D341Med (cell line): Measurements from ENCODE around the gene HTR1D.
"Not testable (repeated sequence)": the region's sequence is repeated elsewhere in the genome, so short reads cannot be mapped to it uniquely, and the experiment has no call there.

Experiments
- DNase-seq: peaks from one replicate; pipeline ENCODE4 v3.0.0; 2012; ENCODE audit warnings: low spot score

HTR1D gene, protein sequence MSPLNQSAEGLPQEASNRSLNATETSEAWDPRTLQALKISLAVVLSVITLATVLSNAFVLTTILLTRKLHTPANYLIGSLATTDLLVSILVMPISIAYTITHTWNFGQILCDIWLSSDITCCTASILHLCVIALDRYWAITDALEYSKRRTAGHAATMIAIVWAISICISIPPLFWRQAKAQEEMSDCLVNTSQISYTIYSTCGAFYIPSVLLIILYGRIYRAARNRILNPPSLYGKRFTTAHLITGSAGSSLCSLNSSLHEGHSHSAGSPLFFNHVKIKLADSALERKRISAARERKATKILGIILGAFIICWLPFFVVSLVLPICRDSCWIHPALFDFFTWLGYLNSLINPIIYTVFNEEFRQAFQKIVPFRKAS

DNA sequence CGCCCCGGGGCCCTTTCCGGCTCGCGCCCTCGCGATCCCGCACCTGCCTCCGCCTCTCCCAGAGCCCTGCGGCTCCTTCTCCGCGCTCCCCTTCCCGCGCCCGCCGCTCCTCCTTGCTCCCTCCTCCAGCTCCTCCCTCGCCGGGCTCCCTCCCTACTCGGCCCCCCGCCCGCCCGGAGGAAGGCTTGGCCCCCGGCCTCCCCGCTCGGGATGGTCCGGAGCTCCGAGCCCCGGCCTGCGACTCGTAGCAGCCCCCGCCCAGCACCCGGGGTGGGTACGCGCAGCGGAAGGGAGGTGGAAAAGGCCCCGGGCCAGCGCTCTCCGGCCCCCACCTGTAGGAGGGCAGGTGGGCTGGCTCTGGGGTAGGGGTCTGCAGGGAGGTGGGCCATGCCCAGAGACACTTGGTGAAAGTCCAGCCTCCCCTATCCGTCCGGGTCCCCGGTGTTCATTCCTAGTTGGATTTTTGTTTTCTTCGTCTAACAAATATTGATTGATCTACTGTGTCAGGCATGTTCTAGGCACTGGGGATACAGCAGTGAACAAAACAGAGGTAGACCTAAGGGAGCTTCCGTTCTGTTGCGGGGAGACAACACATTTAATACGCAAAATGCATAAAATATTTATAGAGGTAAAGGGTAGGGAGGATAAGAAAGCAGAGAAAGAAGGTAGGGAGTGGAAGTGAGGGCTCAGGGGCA, at the start of gene HTR1D:
Gene HTR1D, minus strand, starts transcription at position 82 of the 695 bp plus-strand sequence. CDS start 23,283 bp downstream, outside the sequence.
- DNase-seq, result no peak

DNA sequence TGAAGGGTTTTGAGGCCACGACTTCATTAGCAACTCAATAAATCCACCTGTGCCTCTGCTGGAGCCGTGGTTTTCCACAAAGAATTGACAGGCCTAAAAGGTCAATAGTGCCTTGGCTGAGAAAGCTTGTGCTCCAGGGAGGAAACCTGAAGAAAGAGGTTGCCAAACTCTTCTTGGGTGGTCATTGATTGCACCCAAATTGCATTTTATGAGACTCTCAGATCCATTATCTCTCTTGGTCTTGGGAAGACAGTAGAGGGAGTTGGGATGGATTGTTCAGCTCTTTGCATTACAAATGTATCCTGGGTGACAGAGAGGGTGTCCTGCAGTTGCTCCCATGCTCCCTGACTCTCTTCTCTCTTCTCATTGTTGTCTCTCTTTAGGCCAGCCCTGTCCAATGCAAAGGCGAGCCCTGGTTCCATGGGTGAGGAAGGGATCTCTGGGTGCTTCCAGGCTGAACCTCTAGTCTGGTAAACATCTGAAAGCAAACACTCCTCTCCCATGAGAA, 46.1 kb upstream of the HTR1D start:
- DNase-seq, result no peak

DNA sequence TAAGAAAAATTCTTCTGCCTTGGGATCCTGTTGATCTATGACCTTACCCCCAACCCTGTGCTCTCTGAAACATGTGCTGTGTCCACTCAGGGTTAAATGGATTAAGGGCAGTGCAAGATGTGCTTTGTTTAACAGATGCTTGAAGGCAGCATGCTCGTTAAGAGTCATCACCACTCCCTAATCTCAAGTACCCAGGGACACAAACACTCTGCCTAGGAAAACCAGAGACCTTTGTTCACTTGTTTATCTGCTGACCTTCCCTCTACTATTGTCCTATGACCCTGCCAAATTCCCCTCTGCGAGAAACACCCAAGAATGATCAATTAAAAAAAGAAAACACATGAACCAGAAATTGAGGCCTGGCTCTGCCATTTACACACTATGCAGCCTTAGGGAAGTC, 40.8 kb upstream of the HTR1D start:
- not testable (repeated sequence) for DNase-seq

DNA sequence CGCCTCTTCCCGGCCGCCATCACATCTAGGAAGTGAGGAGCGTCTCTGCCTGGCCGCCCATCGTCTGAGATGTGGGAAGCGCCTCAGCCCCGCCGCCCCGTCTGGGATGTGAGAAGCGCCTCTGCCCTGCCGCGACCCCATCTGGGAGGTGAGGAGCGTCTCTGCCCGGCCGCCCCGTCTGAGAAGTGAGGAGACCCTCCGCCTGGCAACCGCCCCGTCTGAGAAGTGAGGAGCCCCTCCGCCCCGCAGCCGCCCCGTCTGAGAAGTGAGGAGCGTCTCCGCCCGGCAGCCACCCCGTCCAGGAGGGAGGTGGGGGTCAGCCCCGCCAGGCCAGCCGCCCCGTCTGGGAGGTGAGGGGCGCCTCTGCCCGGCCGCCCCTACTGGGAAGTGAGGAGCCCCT, 40.1 kb upstream of the HTR1D start:
- DNase-seq, result not testable (repeated sequence)

DNA sequence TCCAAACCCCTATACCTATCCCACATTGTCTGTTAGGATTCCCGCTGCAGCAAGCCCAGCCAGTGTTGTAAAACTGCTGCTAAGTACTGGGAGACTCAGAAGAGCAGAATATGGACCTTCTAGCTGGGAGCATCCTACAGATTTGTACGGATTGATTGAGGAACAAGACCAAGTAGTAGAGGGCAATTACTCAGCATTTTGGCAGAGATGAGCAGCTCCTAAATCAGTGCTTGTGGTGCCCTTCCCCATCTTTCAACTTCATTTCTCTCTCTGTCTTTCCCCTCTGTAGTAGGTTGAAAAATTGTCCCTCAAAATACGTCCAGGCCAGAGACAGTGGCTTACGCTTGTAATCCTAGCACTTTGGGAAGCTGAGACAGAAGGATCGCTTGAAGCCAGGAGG, 37.3 kb upstream of the HTR1D start:
- DNase-seq, result no peak

GRCh38 chr1:23251812-23252211, 34.5 kb upstream of the HTR1D start:
- no peak for DNase-seq

DNA sequence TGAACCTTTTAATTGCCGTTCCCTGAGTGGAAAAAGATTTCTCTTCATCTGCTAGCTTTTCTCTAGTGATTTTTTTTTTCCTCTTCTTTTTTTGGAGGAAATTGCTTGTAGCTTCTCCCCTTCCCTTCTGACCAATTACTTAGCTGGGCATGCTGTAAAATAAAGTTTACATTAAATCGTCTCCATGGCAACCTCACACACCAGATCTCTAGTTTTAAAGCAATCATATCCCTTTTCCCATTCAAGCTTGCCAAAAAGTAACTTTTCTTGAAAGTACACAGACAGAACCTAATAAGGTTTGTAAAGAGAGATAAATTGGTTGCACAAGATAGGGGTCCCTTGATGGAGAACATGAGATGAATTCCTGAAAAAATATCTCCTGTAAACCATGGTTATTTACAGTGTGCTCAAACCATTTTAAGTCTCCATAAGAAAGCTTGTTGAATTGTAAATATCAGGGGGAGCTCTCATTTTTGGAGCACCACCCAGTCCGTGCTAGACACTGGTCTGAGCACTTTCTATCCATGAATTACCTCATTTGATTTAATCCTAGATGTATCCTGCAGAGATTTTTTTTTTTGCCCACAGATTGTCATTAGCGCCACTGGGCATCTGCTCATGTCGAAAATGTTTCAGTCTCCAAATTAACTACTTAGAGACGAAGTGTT, 32.6 kb upstream of the HTR1D start:
- no peak for DNase-seq

DNA sequence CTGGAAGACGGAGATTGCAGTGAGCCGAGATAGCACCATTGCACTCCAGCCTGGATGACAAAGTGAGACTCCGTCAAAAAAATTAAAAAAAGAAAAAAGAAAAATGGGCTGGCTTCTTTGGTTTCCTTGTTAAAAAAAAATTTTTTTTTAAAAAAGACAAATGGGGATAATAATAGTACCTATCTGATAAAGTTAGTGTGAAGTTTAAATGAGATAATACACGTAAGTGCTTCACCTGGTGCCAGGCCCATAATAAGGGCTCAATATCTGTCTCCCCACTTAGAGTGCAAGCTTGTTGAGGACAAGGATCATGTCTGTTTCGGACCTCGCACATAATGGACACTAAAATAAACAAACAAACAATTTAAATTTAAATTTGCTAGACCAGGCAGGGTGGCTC, 30.0 kb upstream of the HTR1D start:
- DNase-seq, result no peak

DNA sequence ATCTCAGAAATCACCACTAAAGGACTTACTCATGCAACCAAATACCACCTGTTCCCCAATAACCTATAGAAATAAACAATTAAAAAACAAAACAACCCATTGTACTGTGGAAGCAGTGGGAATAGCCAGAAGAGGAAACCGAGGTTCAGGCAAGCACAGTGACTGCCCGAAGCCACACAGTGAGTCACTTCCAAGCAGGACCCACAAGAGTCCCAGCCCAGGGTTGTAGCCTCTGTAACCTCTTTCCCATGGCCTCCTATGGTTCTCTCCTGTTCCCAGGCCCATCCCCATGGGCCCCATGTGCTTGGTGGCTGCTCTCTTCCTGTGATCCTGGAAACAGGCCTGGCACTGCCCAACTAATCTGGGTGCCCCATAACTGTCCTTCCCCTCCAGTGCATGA, 29.0 kb upstream of the HTR1D start:
- no peak for DNase-seq

DNA sequence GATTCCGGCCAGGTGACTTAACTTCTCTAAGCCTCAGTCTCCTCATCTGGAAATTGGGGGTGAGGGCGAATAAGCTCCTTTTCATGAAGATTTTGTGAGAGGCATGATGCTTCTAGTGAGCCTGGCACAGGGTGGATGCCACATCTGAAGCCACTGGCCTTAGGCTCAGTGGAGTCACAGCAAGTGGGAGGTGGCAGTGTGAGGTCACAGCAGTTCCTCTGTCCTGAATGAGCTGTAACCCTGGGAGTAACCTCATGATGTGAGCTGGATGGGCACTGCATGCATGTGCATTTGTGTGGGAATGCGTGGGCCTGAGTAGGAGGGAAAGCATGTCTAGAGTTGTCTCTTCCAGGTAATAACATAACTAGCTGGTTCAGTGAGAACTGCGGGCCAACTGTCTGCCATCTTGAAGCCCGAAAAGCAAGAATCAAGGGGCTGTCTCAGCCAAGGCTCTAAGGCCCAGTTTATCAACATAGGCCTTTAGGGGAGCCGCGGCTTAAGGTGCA, 27.0 kb upstream of the HTR1D start:
- DNase-seq, result no peak

- no peak for DNase-seq
These were observed 25.1 kb upstream of the HTR1D start for GRCh38 chr1:23242414-23242813.

DNA sequence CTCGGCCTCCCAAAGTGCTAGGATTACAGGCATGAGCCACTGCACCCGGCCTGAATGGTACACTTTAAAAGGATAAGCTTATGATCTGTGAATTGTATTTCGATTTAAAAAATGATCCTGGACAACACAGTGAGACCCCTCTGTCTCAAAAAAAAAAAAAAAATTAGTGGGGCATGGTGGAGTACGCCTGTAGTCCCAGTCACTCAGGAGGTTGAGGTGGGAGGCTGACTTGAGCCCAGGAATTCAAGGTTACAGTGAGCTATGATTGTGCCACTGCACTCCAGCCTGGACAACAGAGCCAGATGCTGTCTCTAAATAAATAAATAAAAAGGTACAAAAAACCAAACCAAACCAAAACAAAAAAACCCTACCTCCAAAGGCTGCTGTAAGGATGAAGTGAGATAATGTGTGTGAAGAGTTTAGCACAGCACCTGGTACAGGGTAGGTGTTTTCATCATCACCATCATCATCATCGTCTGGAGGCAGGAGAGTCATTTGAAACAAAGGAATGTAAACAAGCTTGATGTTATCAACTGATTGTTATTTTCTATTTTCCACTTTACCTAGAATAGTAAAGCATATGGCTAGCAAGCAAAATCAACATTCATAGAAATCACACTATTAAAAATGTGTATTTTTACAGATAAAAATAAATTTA, 22.5 kb upstream of the HTR1D start:
- no peak for DNase-seq

GRCh38 chr1:23238565-23238964, 21.3 kb upstream of the HTR1D start:
- no peak for DNase-seq

DNA sequence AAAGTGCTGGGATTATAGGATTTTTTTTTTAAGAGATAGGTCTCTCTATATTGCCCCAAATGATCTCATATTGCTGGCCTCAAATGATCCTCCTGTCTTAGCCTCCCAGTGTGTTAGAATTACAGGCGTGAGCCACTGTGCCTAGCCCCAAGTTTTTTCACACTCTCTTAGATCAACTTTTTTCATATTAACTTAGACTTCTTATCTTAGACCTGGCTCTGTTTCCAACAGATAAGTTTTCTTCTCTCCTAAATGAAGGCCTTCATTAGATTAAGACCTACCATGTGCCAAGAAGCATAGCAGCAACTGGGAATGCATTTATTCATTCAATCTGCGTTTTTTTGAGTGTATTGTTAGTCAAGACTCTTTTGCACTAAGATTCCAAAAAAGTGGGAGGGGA, 20.2 kb upstream of the HTR1D start:
- DNase-seq, result no peak

GRCh38 chr1:23227806-23228205, 10.5 kb upstream of the HTR1D start:
- DNase-seq, result no peak

DNA sequence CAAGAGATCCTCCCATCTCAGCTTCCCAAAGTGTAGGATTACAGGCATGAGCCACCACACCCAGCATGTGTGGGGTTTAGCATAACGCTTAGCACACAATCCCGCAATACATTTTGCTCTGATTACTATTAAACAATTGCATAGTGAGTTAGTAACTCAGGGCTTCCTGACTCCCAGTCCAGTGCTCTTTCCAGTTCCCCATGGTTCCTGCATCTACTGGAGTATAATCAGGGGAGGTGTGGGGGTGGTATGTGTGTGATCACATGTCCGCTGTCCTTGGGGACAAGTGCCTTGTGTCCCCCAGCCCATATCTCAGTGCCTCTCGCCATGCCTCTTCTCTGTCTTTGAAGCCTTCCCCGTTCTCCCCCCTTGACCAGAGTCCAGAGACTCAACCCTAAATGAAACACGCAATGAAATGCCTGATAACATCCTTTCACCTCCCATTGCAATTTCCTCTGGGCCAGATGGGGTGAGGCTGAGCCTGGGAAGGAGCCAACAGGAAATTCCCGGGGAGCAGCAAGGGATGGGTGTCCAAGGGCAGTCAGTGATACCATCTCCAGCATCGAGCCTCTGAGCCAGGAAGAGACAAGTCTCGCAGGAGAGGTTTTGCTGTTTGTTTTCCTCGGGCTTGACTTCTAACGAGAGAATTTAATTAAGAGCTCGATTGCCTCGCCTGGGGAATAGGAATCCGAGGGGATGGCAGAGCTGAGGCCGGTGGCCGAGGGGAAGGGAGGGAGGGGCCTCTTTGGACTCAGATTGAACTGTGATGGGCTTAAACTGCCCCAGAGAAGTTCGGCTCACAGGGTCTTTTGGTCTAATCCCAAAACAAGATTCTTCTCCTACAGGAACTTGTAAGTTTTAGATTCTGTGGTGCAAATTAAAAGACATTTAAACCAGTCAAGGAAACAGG, 7.7 kb upstream of the HTR1D start:
- no peak for DNase-seq

DNA sequence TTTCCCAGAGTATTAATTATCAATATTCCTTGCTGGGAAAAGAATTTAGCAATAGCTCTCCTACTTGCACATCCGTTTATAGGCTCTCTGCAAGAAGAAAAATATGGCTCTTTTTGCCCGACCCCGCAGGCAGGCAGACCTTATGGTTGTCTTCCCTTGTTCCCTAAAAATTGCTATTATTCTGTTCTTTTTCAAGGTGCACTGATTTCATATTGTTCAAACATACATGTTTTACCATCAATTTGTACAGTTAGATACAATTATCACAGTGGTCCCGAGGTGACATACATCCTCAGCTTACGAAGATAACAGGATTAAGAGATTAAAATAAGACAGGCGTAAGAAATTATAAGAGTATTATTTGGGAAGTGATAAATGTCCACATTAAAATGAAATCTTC, 6.7 kb upstream of the HTR1D start:
- DNase-seq, result not testable (repeated sequence)

- not testable (repeated sequence) for DNase-seq
These were observed 6.2 kb upstream of the HTR1D start for GRCh38 chr1:23223490-23223951.

- DNase-seq, result no peak
These were observed 5.4 kb upstream of the HTR1D start for GRCh38 chr1:23222742-23223141.

GRCh38 chr1:23222331-23222730, 5.0 kb upstream of the HTR1D start:
- DNase-seq, result no peak

GRCh38 chr1:23221107-23221506, 3.8 kb upstream of the HTR1D start:
- DNase-seq, result no peak
